HCT116 (cell line): ENCODE measurements around the gene ENTR1.

Source experiments
- CTCF ChIP-seq, 3 experiments: fragments of 200-600 bp in 1 of 3; sonication (generic) in 1 of 3; IDR thresholded peaks in 2 of 3; conservative IDR thresholded peaks in 1 of 3; 2 replicates each; pipeline ENCODE4 v1.5.1; 2012 to 2017; ENCODE audit warnings: low read depth in 2 of 3, low read length in 2 of 3, antibody characterized with exemption in 1 of 3, borderline replicate concordance in 1 of 3, control low read depth in 1 of 3, mild to moderate bottlenecking in 1 of 3, mixed read lengths in 1 of 3, mixed run types in 1 of 3, moderate library complexity in 1 of 3; ENCODE audit not compliant: insufficient read depth in 1 of 3
- ELF1 ChIP-seq: IDR thresholded peaks from 2 replicates; pipeline ENCODE4 v1.6.1; 2012; ENCODE audit warnings: low read depth, borderline replicate concordance
- EZH2 ChIP-seq: fragments of 200-600 bp; sonication (generic); IDR thresholded peaks from 2 replicates; pipeline ENCODE4 v1.6.1; 2017; ENCODE audit warnings: antibody characterized with exemption, mixed run types
- POLR2A ChIP-seq: IDR thresholded peaks from 2 replicates; pipeline ENCODE4 v1.7.0; 2011; ENCODE audit warnings: borderline replicate concordance; ENCODE audit not compliant: insufficient read depth, insufficient read length; ENCODE audit errors: extremely low read depth
- REST ChIP-seq: IDR thresholded peaks from 2 replicates; pipeline ENCODE4 v1.6.1; 2012; ENCODE audit warnings: low read depth
- SRF ChIP-seq: IDR thresholded peaks from 2 replicates; pipeline ENCODE4 v1.6.1; 2012; ENCODE audit warnings: low read depth
- TCF7L2 ChIP-seq: IDR thresholded peaks from 2 replicates; pipeline ENCODE4 v1.7.0; 2011; ENCODE audit warnings: borderline replicate concordance, inconsistent platforms; ENCODE audit not compliant: insufficient read depth, insufficient read length; ENCODE audit errors: extremely low read depth
- ZNF274 ChIP-seq: fragments of 200-500 bp; sonication (Bioruptor generic); IDR thresholded peaks from 2 replicates; pipeline ENCODE4 v1.6.1; 2014; ENCODE audit warnings: mild to moderate bottlenecking, low read depth, low read length, inconsistent platforms

- TF ChIP-seq CTCF (IDR thresholded peaks at IDR 0.05 in 2 of 3, conservative IDR thresholded peaks at IDR 0.05 in 1 of 3; ENCODE audit: borderline replicate concordance in 1 of 3, insufficient read depth in 1 of 3, low read depth in 2 of 3, low read length in 2 of 3) (no peak), SRF (no peak), POLR2A (no peak), ELF1 (no peak), TCF7L2 (no peak), EZH2 (no peak), ZNF274 (no peak), REST (no peak)
These were observed 19.5 kb upstream of the ENTR1 start for GRCh38 chr9:136429683-136430491.
